Pancreas (tissue), 10 donors: ENCODE measurements around the gene KCNH4. TPM values are rescaled to one million over a fixed set of nuclear protein-coding genes. Genes with fewer than 3 reads are reported as not detected.

Experiments
- ATAC-seq, 4 donors: fragments of 200-7000 bp; cut with Tn5 transposase; one replicate each; pipeline versions ENCODE4 v1.8.0 to v1.9.1; 2020; ENCODE audit warnings: mild to moderate bottlenecking in 4 of 4, moderate library complexity in 4 of 4
- DNase-seq, 6 donors: peaks; one replicate each; pipeline ENCODE4 v3.0.0-alpha.2; 2020
- FAIRE-seq: peaks from 2 replicates; lab custom pipeline; 2012; peaks lifted over from hg19 to GRCh38; lab: Jason Lieb, UNC
- H3K27ac ChIP-seq, 4 donors: fragments of 200-600 bp; sonication (generic); 1 replicate in 3 of 4; 2 replicates in 1 of 4; pipeline versions ENCODE4 v1.5.0 to v1.8.0; 2020
- H3K27me3 ChIP-seq, 4 donors: fragments of 200-600 bp; one replicate each; pipeline ENCODE4 v1.8.0; 2021
- H3K36me3 ChIP-seq, 3 donors: fragments of 200-600 bp; sonication (generic) in 1 of 3; one replicate each; pipeline versions ENCODE4 v1.5.0 to v1.8.0; 2020 to 2021
- H3K4me1 ChIP-seq, 3 donors: fragments of 200-600 bp; one replicate each; pipeline ENCODE4 v1.8.0; 2021
- H3K4me3 ChIP-seq, 4 donors: fragments of 200-600 bp; sonication (generic) in 2 of 4; one replicate each; pipeline versions ENCODE4 v1.5.0 to v1.8.0; 2020 to 2021
- H3K9me3 ChIP-seq, 4 donors: fragments of 200-600 bp; one replicate each; pipeline ENCODE4 v1.8.0; 2021
- CTCF ChIP-seq, 4 donors: fragments of 200-600 bp; sonication (generic) in 3 of 4; IDR thresholded peaks; one replicate each; pipeline versions ENCODE4 v1.5.0 to v1.8.0; 2021; ENCODE audit warnings: antibody characterized with exemption in 4 of 4
- WGBS, 2 donors: extraction: QIAGEN DNeasy Blood & Tissue Kit; methylation state at CpG; one replicate each; pipeline ENCODE4 v1.1.7; 2013; 5-methylcytosine and 5-hydroxymethylcytosine counted together
- intact Hi-C, 3 donors: fragments of 100-400 bp; cut with DNase I; formaldehyde crosslinking; loops; one replicate each; pipeline versions ENCODE4 v1.11.1 to v1.14.2; 2022
- polyA plus RNA-seq, 2 donors: library from polyadenylated mRNA; stranded (reverse); fragments of 200-250 nt; gene quantifications; one replicate each; pipeline ENCODE4 v1.2.3, GENCODE V29; 2013
- total RNA-seq, 6 donors: library from RNA; stranded (reverse); fragmentation: NEBNext Ultra II Directional in 4 of 6; extraction: Animal tissue kit (Norgen Biotek cat#: 25700) in 4 of 6; gene quantifications; one replicate each; pipeline versions ENCODE4 v1.2.1 to v1.2.4, GENCODE V29; 2021 to 2023
- donor health status: healthy with polysubstance abuse.
- donor health status: DM: no; HTN: no; CAD: no; lungs with moderate emphysema.
- donor health status: DM: no; HTN: no; CAD: no.
- donor health status: control.
- donor health status: control.
- donor health status: Bipolar disorder and iron deficiency.
- donor health status: DM: yes; HTN: yes; CAD: no.
- donor health status: DM: no; HTN: no; CAD: no.
- donor health status: DM: no; HTN: no; CAD: no.
- donor health status: DM: yes; HTN: yes; CAD: no.

Gene KCNH4
- total and polyA plus RNA-seq, 8 donors: 0.03 to 0.14 (median 0.08) TPM; not detected in 1

GRCh38 chr17:42179335-42179734 lies 1.6 kb downstream of the KCNH4 start:
- no peak for FAIRE-seq
- Histone ChIP-seq H3K4me1 (peaks cover 0 to 7% (median 6%) of the 10 kb centered on the region in 3 donors), H3K27me3 (no peaks in the 10 kb centered on the region), H3K27ac (no peak overlapping the region), H3K36me3 (no peaks in the 10 kb centered on the region), H3K9me3 (no peaks in the 10 kb centered on the region), H3K4me3 (no peak overlapping the region)
- no peak for TF ChIP-seq CTCF (IDR thresholded peaks at IDR 0.05)
- DNase-seq: no peak
- ATAC-seq: no peak
- intact Hi-C loops: no loop called here
- 10 to 15% methylated on average over 1 of the region's 1 CpG for WGBS, 2 donors

GRCh38 chr17:42178817-42179216 lies 2.1 kb downstream of the KCNH4 start:
- 20 to 24% methylated on average over 14 of the region's 14 CpGs for WGBS, 2 donors
- DNase-seq (no peak), FAIRE-seq (no peak), ATAC-seq (no peak)
- Histone ChIP-seq H3K36me3 (no peaks in the 10 kb centered on the region), H3K27me3 (no peaks in the 10 kb centered on the region), H3K4me1 (peaks cover 0 to 7% (median 6%) of the 10 kb centered on the region in 3 donors), H3K9me3 (no peaks in the 10 kb centered on the region), H3K27ac (no peak overlapping the region), H3K4me3 (no peak overlapping the region)
- intact Hi-C loops: no loop called here
- no peak for TF ChIP-seq CTCF (IDR thresholded peaks at IDR 0.05)

- Histone ChIP-seq H3K4me3 (no peak overlapping the region), H3K9me3 (no peaks in the 10 kb centered on the region), H3K27me3 (no peaks in the 10 kb centered on the region), H3K27ac (no peak overlapping the region), H3K4me1 (peaks cover 0 to 6% (median 3%) of the 10 kb centered on the region in 3 donors), H3K36me3 (no peaks in the 10 kb centered on the region)
- DNase-seq (no peak), ATAC-seq (no peak), FAIRE-seq (no peak)
- TF ChIP-seq CTCF (IDR thresholded peaks at IDR 0.05): no peak
- WGBS, 2 donors: 72 to 81% methylated on average over 2 of the region's 2 CpGs
- intact Hi-C loops: no loop called here
Observed at GRCh38 chr17:42177684-42178083, 3.3 kb downstream of the KCNH4 start.

GRCh38 chr17:42174126-42174783 lies 6.7 kb downstream of the KCNH4 start:
- WGBS, 2 donors: 63 to 68% methylated on average over 14 of the region's 14 CpGs
- DNase-seq: no peak

More at GRCh38 chr17:42174126-42174783, 6.7 kb downstream of the KCNH4 start:
- no peak overlapping the region for H3K27ac ChIP-seq
- intact Hi-C loops: no loop called here
- no peaks in the 10 kb centered on the region for H3K4me1 ChIP-seq
- no peaks in the 10 kb centered on the region for H3K36me3 ChIP-seq
- H3K4me3 ChIP-seq: no peak overlapping the region
- H3K27me3 ChIP-seq: no peaks in the 10 kb centered on the region
- no peak for TF ChIP-seq CTCF (IDR thresholded peaks at IDR 0.05)
- no peak for ATAC-seq
- no peaks in the 10 kb centered on the region for H3K9me3 ChIP-seq
- no peak for FAIRE-seq
